Dendritic cell treated with granulocyte-macrophage colony-stimulating factor and Interleukin-4, amounts not matched to agents 40 ng/mL and 50 ng/mL, for 4 days (primary cell): ENCODE results near the gene ARHGAP15.

Source experiments
- H3K27ac Mint-ChIP-seq: one replicate; pipeline ENCODE4 v1.8.0; 2022; ENCODE audit warnings: mild to moderate bottlenecking, mixed read lengths
- H3K27me3 Mint-ChIP-seq: one replicate; pipeline ENCODE4 v1.8.0; 2022; ENCODE audit warnings: mild to moderate bottlenecking, mixed read lengths
- H3K36me3 Mint-ChIP-seq: one replicate; pipeline ENCODE4 v1.8.0; 2022; ENCODE audit warnings: low read depth, mixed read lengths
- H3K4me1 Mint-ChIP-seq: one replicate; pipeline ENCODE4 v1.8.0; 2022; ENCODE audit warnings: low read depth, mixed read lengths
- H3K4me3 Mint-ChIP-seq: one replicate; pipeline ENCODE4 v1.8.0; 2022; ENCODE audit warnings: mild to moderate bottlenecking, moderate library complexity, mixed read lengths
- H3K9me3 Mint-ChIP-seq: one replicate; pipeline ENCODE4 v1.8.0; 2022; ENCODE audit warnings: mixed read lengths
- intact Hi-C: fragments of 100-400 bp; cut with micrococcal nuclease; formaldehyde crosslinking; loops from one replicate; pipeline ENCODE4 v1.15.0; 2022

ARHGAP15 gene

DNA sequence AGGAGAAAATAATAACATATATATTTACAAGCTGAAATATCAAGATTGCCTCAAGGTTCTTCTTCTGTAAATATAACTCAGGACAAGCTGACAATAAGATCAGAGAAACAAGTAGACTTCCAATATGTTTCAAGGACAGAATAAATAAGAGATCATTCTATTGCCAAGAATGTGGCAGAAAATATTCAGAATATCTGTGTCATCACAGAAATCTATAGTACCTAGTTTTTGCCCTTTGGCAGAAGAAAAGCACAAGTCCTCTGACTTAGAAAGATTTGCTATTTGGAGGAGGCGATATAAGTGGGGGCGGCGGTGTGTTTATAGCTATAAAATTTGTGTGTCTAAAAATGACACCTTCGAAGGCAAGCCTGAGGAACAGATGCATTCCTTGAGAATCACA is 34.3 kb downstream of the ARHGAP15 start:
- Mint-ChIP-seq H3K4me1 (peaks cover 33% of the 10 kb centered on the region), H3K9me3 (no peaks in the 10 kb centered on the region), H3K27me3 (no peaks in the 10 kb centered on the region), H3K27ac (no peak overlapping the region), H3K36me3 (peaks cover 19% of the 10 kb centered on the region), H3K4me3 (no peak overlapping the region)
- intact Hi-C loops: loop anchor here (5.0 kb wide), 1 partner anchor 94 kb away; no protein-coding TSS in a partner anchor

DNA sequence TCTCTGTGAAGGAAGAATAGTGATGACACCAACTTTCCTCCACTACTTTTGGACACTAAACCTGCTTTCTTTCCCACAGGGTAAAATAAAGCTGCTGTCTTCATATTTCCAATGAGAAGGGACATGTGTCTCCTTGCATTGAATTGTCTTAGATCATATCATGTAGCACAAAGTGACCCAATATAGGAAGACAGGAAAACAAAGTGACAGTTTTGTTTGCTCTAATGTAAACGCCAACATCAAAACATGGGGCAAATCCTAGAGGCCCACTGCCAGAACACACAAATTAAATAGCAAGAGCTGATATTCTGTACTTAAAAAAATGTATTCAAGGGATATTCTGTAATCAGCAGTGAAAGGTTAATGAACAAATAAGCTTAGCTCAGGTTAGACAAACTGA is 36.1 kb downstream of the ARHGAP15 start:
- intact Hi-C loops: loop anchor here (1.0 kb wide), 1 partner anchor 14 kb away; no protein-coding TSS in a partner anchor
- H3K9me3 Mint-ChIP-seq: no peaks in the 10 kb centered on the region
- no peak overlapping the region for H3K4me3 Mint-ChIP-seq
- H3K4me1 Mint-ChIP-seq: peaks cover 20% of the 10 kb centered on the region
- no peaks in the 10 kb centered on the region for H3K27me3 Mint-ChIP-seq
- no peak overlapping the region for H3K27ac Mint-ChIP-seq
- H3K36me3 Mint-ChIP-seq: peaks cover 26% of the 10 kb centered on the region

DNA sequence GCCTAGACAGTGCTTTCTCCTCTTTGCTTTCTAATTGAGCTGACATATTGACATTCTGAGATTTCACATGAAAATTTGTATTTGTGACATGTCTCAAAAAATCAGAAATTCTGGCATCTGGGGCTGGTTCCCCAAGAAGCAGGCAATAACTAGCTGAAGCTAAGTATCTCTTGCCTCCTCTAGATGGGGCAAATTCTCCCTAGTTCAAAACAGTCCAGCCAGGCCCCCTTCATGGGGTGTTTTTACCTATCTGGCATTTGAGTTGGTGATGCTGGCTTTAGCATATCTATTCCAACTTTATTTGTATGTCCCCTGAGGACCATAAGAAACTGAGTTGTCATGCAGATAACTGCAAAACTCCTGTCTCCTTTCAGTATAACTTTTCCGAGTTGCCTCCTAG is 39.9 kb downstream of the ARHGAP15 start:
- Mint-ChIP-seq H3K27ac (no peak overlapping the region), H3K4me3 (no peak overlapping the region), H3K9me3 (no peaks in the 10 kb centered on the region), H3K36me3 (peaks cover 42% of the 10 kb centered on the region), H3K4me1 (peaks cover 8% of the 10 kb centered on the region), H3K27me3 (no peaks in the 10 kb centered on the region)
- intact Hi-C loops: no loop called here

DNA sequence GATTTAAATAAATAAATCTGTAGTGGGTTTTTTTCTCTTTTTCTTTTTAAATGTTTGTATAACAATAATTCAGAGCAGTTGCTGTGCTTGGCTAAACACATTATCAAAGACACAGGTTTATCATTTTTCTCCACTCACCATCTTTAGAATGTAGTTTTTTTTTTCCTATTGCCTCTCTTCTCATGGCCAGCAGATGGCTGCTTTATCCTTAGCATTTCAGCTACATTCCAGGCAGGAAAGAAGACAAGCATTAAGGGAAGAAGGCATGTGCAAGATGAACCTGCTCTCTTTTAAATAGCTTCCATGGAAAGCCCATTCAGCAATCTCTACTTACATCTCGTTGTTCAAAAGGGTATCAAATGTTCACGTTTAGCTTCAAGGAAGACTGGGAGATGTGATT is 42.6 kb downstream of the ARHGAP15 start:
- H3K9me3 Mint-ChIP-seq: no peaks in the 10 kb centered on the region
- no peak overlapping the region for H3K27ac Mint-ChIP-seq
- no peaks in the 10 kb centered on the region for H3K27me3 Mint-ChIP-seq
- peaks cover 35% of the 10 kb centered on the region for H3K36me3 Mint-ChIP-seq
- intact Hi-C loops: no loop called here
- H3K4me3 Mint-ChIP-seq: no peak overlapping the region
- no peaks in the 10 kb centered on the region for H3K4me1 Mint-ChIP-seq

DNA sequence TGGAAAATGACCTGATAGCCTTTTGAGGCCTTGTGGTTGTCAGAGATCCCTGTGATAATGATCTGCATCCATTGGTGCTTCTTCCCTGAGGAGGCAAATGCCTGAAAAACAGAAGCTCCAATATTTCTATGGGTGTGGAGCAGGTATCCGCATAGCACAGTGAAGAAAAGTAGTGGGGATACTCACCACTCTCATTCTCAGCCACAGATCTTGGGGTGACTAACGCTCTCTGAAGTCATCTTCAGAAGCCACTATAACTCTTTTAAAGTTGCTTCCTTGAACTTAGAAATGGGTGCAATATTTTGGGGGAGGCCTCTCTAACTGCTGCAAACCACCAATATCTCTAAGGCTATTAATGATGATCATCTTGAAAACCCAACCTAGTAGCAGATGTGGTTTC is 46.2 kb downstream of the ARHGAP15 start:
- H3K27me3 Mint-ChIP-seq: no peaks in the 10 kb centered on the region
- peaks cover 7% of the 10 kb centered on the region for H3K9me3 Mint-ChIP-seq
- no peak overlapping the region for H3K4me3 Mint-ChIP-seq
- intact Hi-C loops: no loop called here
- H3K36me3 Mint-ChIP-seq: peaks cover 27% of the 10 kb centered on the region
- H3K4me1 Mint-ChIP-seq: no peaks in the 10 kb centered on the region
- no peak overlapping the region for H3K27ac Mint-ChIP-seq

DNA sequence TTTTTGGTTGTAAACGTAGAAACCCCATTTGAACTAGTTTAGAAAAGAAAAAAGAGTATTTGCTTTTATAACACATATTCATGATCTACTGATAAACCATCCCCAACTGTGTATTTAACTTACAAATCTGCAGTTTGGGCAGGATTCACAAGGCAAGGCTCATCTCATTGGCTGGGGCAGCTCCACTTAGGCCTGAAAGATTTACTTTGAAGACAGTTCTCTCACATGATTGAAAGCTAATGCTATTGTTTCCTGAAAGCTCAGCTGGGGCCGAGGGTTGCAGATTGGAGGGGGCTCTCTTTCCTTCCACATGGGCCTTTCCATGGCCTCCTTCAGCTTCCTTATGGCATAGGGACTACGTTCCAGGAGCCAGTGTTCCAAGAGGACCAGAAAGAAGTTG is 47.4 kb downstream of the ARHGAP15 start:
- Mint-ChIP-seq H3K9me3 (peaks cover 9% of the 10 kb centered on the region), H3K4me1 (no peaks in the 10 kb centered on the region), H3K4me3 (no peak overlapping the region), H3K27me3 (no peaks in the 10 kb centered on the region), H3K27ac (no peak overlapping the region), H3K36me3 (peaks cover 27% of the 10 kb centered on the region)
- intact Hi-C loops: no loop called here

DNA sequence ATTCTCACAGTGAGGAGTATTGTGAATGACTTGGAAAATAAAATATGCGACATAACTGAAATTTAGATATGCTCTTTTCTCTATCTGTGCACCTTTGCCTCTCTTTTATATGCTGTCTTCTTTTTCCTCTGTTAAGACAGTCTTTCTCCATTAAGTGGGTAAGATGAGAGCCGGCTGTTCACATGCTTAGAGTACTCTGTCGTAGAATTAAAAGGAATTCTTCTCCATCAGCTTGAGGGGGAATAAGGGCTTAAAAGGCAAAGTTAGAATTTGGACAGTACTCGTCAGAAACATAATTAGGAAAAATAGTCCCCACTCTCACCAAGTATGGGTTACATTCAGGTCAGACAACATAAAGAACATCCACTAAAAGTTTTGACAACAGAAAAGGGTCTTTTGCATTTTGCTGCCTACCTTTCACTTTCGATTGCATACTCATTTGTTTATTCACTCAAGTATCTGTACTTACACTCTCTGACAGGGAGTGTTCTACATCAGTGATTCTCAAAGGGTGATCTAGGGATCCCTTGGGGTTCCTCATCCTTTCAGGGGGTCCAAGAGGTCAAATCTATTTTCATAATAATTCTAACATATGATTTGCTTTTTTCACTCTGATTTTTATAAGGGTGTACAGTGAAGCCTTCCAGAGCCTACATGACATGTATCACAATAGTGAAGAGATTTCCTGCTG is 48.0 kb downstream of the ARHGAP15 start:
- H3K27ac Mint-ChIP-seq: no peak overlapping the region
- no peaks in the 10 kb centered on the region for H3K27me3 Mint-ChIP-seq
- no peaks in the 10 kb centered on the region for H3K4me1 Mint-ChIP-seq
- H3K36me3 Mint-ChIP-seq: peaks cover 27% of the 10 kb centered on the region
- peaks cover 9% of the 10 kb centered on the region for H3K9me3 Mint-ChIP-seq
- intact Hi-C loops: no loop called here
- no peak overlapping the region for H3K4me3 Mint-ChIP-seq

DNA sequence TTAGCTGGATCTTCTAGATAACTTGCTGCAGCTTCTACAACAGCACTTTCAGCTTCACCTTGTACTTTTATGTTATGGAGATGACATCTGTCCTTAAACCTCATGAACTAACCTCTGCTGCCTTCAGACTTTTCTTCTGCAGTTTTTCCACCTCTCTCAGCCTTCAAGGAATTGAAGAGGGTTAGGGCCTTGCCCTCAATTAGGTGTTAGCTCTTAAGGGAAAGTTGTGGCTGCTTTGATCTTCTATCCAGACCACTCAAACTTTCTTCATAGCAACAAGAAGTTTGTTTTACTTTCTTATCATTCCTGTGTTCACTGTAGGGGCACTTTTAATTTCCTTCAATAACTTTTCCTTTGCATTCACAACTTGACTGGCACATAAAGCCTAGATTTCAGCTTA is 52.3 kb downstream of the ARHGAP15 start:
- peaks cover 24% of the 10 kb centered on the region for H3K36me3 Mint-ChIP-seq
- no peaks in the 10 kb centered on the region for H3K27me3 Mint-ChIP-seq
- H3K4me1 Mint-ChIP-seq: no peaks in the 10 kb centered on the region
- no peak overlapping the region for H3K4me3 Mint-ChIP-seq
- no peak overlapping the region for H3K27ac Mint-ChIP-seq
- intact Hi-C loops: no loop called here
- H3K9me3 Mint-ChIP-seq: peaks cover 9% of the 10 kb centered on the region

DNA sequence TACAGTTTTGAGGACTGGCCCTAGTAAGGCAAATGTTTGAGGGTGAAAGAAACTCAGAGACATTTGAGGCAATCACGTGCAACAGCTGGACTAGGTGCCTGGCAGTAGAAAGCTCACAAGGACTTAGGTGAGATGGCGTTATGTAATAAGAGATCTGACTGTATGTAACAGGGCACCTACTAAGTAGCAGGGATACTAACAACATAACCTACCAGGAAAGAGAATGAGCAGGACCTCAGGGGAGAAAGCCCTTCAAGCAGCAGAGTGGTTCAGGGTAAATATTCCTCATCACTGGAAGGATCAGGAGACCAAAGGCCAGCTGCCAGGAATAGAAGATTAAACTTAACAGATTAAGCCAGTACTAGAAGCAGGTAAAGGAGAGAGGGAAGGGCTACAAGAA is 53.4 kb downstream of the ARHGAP15 start:
- Mint-ChIP-seq H3K36me3 (peaks cover 24% of the 10 kb centered on the region), H3K9me3 (peaks cover 9% of the 10 kb centered on the region), H3K27ac (no peak overlapping the region), H3K27me3 (no peaks in the 10 kb centered on the region), H3K4me1 (no peaks in the 10 kb centered on the region), H3K4me3 (no peak overlapping the region)
- intact Hi-C loops: no loop called here

DNA sequence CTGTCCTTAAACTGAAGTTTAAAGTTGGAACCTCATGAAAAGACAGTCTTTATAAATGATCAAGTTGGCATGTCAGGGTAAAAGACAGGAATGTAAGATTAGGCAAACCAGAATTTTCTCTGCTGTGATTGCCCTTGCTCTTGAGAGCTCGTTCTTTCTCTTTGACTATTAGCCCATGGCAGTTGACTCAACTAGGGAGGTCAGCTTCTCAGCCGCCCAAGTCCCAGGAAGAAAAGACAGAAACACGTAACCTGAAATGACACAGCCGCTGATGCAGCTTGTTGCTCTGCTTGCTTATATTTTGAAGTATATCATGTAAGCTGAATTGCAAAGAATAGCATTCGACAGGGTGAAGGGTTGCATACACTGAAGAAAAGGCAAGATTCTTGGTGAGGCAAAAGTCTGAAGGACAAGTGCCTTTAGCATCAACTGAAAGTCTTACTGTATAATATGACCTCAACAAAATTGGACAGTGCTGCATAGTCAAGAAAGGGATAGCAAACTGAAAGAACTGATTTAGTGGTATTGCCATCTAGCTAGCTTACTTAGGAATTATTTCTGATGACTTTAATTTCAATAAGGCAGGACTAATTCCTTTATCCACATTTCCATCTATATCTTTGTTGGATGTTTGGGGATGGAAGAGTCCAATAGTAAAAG is 54.7 kb downstream of the ARHGAP15 start:
- Mint-ChIP-seq H3K36me3 (peaks cover 24% of the 10 kb centered on the region), H3K27me3 (no peaks in the 10 kb centered on the region), H3K27ac (no peak overlapping the region), H3K4me3 (no peak overlapping the region), H3K9me3 (peaks cover 9% of the 10 kb centered on the region), H3K4me1 (no peaks in the 10 kb centered on the region)
- intact Hi-C loops: no loop called here

DNA sequence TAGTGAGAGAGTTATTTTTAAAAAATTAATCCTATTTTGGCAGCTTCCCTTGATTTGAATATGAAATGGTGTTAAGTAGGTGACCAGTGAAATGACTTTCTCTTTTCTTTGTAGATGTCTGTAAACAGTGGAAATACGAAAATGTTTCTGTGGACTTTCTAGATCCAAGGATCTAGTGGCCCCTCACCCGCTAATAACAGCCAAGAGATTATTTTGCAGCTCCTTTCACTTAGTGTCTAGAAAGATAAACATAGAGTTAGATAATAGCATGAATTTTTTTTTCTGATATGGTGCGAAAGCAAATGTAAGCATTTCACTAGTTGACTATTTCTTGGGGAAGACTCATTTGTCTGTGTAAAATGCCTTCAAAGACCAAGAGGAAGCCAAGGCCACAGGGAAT is 57.7 kb downstream of the ARHGAP15 start:
- no peak overlapping the region for H3K4me3 Mint-ChIP-seq
- intact Hi-C loops: no loop called here
- peaks cover 8% of the 10 kb centered on the region for H3K36me3 Mint-ChIP-seq
- no peaks in the 10 kb centered on the region for H3K4me1 Mint-ChIP-seq
- no peaks in the 10 kb centered on the region for H3K9me3 Mint-ChIP-seq
- no peak overlapping the region for H3K27ac Mint-ChIP-seq
- H3K27me3 Mint-ChIP-seq: no peaks in the 10 kb centered on the region

DNA sequence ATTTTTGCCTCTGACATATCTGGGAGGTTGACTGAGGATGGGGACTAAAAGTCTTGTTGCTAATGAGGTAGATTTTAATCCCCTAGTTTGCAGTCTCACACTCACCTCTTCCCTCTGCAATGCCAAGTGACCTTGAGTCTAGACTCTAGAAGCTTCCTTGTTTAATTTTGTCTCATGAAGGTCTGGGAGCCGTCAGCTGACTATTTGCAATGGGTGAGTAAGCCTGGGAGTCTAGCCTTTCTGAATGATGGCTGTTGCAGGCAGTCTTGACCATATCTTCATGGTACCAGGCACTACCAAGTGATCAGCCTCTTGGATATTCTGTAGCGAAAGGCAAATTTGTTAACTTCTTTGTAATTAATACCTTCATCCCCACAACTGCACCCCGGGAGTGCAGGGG is 61.2 kb downstream of the ARHGAP15 start:
- intact Hi-C loops: no loop called here
- no peak overlapping the region for H3K4me3 Mint-ChIP-seq
- H3K36me3 Mint-ChIP-seq: peaks cover 8% of the 10 kb centered on the region
- no peak overlapping the region for H3K27ac Mint-ChIP-seq
- H3K9me3 Mint-ChIP-seq: no peaks in the 10 kb centered on the region
- H3K4me1 Mint-ChIP-seq: peaks cover 6% of the 10 kb centered on the region
- H3K27me3 Mint-ChIP-seq: no peaks in the 10 kb centered on the region

DNA sequence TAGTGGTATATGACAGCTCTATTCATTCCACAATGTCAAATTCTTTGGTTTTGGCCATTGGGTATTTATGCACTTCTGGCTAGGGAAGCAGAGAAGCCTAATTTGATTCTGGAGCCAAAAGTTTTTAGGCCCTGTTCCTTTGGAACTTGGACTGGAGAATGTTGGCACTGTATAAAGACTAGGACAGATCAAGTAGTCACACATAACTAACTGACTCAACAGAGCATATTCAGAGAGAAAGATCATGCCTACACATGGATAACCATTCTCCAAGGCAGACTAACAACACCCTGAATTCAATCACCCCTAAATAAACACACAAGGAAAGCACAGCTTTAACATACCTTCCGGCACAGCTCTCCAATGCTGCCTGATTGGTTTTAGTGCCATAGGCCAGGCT is 62.9 kb downstream of the ARHGAP15 start:
- intact Hi-C loops: no loop called here
- Mint-ChIP-seq H3K9me3 (no peaks in the 10 kb centered on the region), H3K36me3 (peaks cover 8% of the 10 kb centered on the region), H3K27me3 (no peaks in the 10 kb centered on the region), H3K4me3 (no peak overlapping the region), H3K4me1 (peaks cover 6% of the 10 kb centered on the region), H3K27ac (no peak overlapping the region)

DNA sequence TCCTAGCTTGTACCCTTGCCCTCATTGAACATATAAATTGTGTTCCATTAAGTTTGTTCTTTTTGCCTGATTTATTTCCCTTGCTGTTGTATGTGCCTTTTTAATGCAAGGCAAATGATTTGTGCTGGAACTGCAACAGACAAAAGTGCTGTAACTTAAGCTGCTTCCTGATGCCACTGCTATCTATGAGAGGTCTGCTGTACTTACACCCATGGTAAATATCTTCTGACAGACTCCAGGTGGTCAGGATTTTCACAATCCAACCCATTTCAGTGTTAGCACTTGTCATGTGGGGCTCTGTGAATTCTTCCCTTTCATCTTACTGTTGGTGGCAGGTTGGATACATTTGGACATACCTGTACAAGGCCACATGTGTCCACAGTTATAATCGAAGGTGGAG is 63.5 kb downstream of the ARHGAP15 start:
- intact Hi-C loops: no loop called here
- Mint-ChIP-seq H3K36me3 (peaks cover 8% of the 10 kb centered on the region), H3K27ac (no peak overlapping the region), H3K4me3 (no peak overlapping the region), H3K27me3 (no peaks in the 10 kb centered on the region), H3K4me1 (peaks cover 6% of the 10 kb centered on the region), H3K9me3 (no peaks in the 10 kb centered on the region)

DNA sequence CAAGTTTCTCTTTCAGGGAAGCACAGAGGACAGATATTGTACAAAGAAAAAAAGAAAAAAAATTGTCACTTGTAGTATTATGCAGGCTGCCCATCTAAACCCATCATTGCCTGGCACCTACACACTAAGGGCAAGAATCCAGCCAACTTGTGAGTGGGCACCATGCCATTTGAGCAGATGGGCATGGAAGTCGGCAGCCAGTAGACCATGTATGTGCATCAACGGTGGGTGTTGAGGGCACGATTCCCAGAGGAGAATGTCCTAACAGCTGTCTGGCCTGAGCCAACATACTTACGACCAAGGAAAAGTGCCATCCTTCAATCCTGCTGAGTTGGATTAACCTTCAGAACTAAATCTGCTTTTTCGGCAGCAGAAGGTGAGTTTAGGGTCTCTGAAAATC is 63.9 kb downstream of the ARHGAP15 start:
- intact Hi-C loops: no loop called here
- no peaks in the 10 kb centered on the region for H3K9me3 Mint-ChIP-seq
- H3K4me1 Mint-ChIP-seq: peaks cover 6% of the 10 kb centered on the region
- no peaks in the 10 kb centered on the region for H3K27me3 Mint-ChIP-seq
- no peak overlapping the region for H3K4me3 Mint-ChIP-seq
- peaks cover 8% of the 10 kb centered on the region for H3K36me3 Mint-ChIP-seq
- H3K27ac Mint-ChIP-seq: no peak overlapping the region
